Endothelial cell of umbilical vein (primary cell): ENCODE measurements around the gene JAML. TPM values are rescaled to one million over a fixed set of nuclear protein-coding genes. Genes with fewer than 3 reads are reported as not detected.

Experiments used
- BruUV-seq: library from RNA; stranded (reverse); fragments of 400-500 nt; replicated peaks from 2 replicates; lab custom pipeline; 2021; lab: Mats Ljungman, UMichigan
- CTCF ChIA-PET: fragments of 300-600, 350-600 bp; sonication (Branson Sonifier 250); formaldehyde crosslinking; loops from one replicate; lab custom pipeline; 2021; ENCODE audit warnings: antibody characterized with exemption, inconsistent platforms; lab: Charles Lee
- POLR2A ChIA-PET: fragments of 300-600, 350-600 bp; sonication (Branson Sonifier 250); formaldehyde crosslinking; loops from one replicate; lab custom pipeline; 2021; ENCODE audit warnings: antibody characterized with exemption, inconsistent platforms; lab: Charles Lee
- DNase-seq: peaks from one replicate; pipeline ENCODE4 v3.0.0-alpha.2; 2011; ENCODE audit warnings: low read depth, low spot score
- FAIRE-seq: peaks from 2 replicates; lab custom pipeline; 2011; peaks lifted over from hg19 to GRCh38; lab: Jason Lieb, UNC
- H2AFZ ChIP-seq: 2 replicates; pipeline ENCODE4 v1.6.0; 2012; ENCODE audit warnings: low read depth, low read length, control low read depth, inconsistent platforms
- H3K27ac ChIP-seq: 2 replicates; pipeline ENCODE4 v1.5.1; 2011; ENCODE audit warnings: low read depth, mild to moderate bottlenecking, control low read depth, low read length, moderate library complexity; ENCODE audit not compliant: insufficient read depth
- H3K27me3 ChIP-seq, 2 experiments: 2 replicates each; pipeline versions ENCODE4 v1.6.0 to v1.6.1; 2011; ENCODE audit warnings: low read length in 2 of 2, mixed read lengths in 1 of 2; ENCODE audit not compliant: control insufficient read depth in 2 of 2, insufficient read depth in 2 of 2
- H3K36me3 ChIP-seq, 2 experiments: 2 replicates in 1 of 2; 3 replicates in 1 of 2; pipeline ENCODE4 v1.5.1; 2011; ENCODE audit warnings: low read length in 2 of 2, mild to moderate bottlenecking in 1 of 2, moderate library complexity in 1 of 2; ENCODE audit not compliant: control insufficient read depth in 2 of 2, insufficient read depth in 2 of 2; ENCODE audit errors: extremely low read depth in 1 of 2
- H3K4me1 ChIP-seq: 3 replicates; pipeline ENCODE4 v1.5.1; 2011; ENCODE audit warnings: mild to moderate bottlenecking, low read length; ENCODE audit not compliant: control insufficient read depth, insufficient read depth; ENCODE audit errors: extremely low read depth
- H3K4me2 ChIP-seq: 2 replicates; pipeline ENCODE4 v1.6.1; 2011; ENCODE audit warnings: low read length, control low read depth, mixed read lengths; ENCODE audit not compliant: insufficient read depth
- H3K4me3 ChIP-seq, 3 experiments: fragments of 200-600 bp in 1 of 3; sonication (generic), shearing (Covaris generic) in 1 of 3; replicated peaks in 1 of 3; 2 replicates each; pipeline ENCODE4 v1.5.1; 2011 to 2016; ENCODE audit warnings: control low read depth in 3 of 3, low read length in 3 of 3, mild to moderate bottlenecking in 2 of 3, inconsistent platforms in 1 of 3, low read depth in 1 of 3, moderate library complexity in 1 of 3; ENCODE audit not compliant: insufficient read depth in 1 of 3
- H3K79me2 ChIP-seq: 2 replicates; pipeline ENCODE4 v1.6.0; 2012; ENCODE audit warnings: low read length, inconsistent platforms; ENCODE audit not compliant: control insufficient read depth, insufficient read depth
- H3K9ac ChIP-seq: replicated peaks from 2 replicates; pipeline ENCODE3; 2011; ENCODE audit warnings: low read length, control low read depth; ENCODE audit not compliant: insufficient read depth; ENCODE audit errors: extremely low read depth
- H3K9me1 ChIP-seq: replicated peaks from 3 replicates; pipeline ENCODE4 v1.6.0; 2011; ENCODE audit warnings: mild to moderate bottlenecking, low read length; ENCODE audit not compliant: control insufficient read depth, insufficient read depth; ENCODE audit errors: extremely low read depth
- H3K9me3 ChIP-seq: replicated peaks from 2 replicates; pipeline ENCODE4 v1.5.1; 2012; ENCODE audit warnings: low read length, inconsistent platforms; ENCODE audit not compliant: control insufficient read depth, insufficient read depth
- H4K20me1 ChIP-seq: replicated peaks from 2 replicates; pipeline ENCODE3; 2011; ENCODE audit warnings: mild to moderate bottlenecking, low read length; ENCODE audit not compliant: control insufficient read depth, insufficient read depth; ENCODE audit errors: extremely low read depth
- EZH2 ChIP-seq: IDR thresholded peaks from 2 replicates; pipeline ENCODE4 v1.6.1; 2012; ENCODE audit warnings: borderline replicate concordance, low read depth, mild to moderate bottlenecking, moderate library complexity, low read length, inconsistent platforms; ENCODE audit not compliant: severe bottlenecking
- FOS ChIP-seq: IDR thresholded peaks from 2 replicates; pipeline ENCODE4 v1.6.1; 2011; ENCODE audit warnings: mild to moderate bottlenecking, low read length, moderate library complexity, borderline replicate concordance; ENCODE audit not compliant: insufficient read depth
- GATA2 ChIP-seq: IDR thresholded peaks from 2 replicates; pipeline ENCODE4 v1.7.0; 2011; ENCODE audit warnings: low read depth, mild to moderate bottlenecking, moderate library complexity, mixed read lengths, low read length; ENCODE audit not compliant: insufficient read length, insufficient read depth
- JUN ChIP-seq: IDR thresholded peaks from 2 replicates; pipeline ENCODE4 v1.6.1; 2011; ENCODE audit warnings: borderline replicate concordance, low read depth; ENCODE audit not compliant: insufficient read length, insufficient read depth
- MYC ChIP-seq: IDR thresholded peaks from one replicate; pipeline ENCODE4 v1.6.1; 2011; ENCODE audit warnings: mild to moderate bottlenecking, low read depth, low read length
- POLR2A ChIP-seq: IDR thresholded peaks from 2 replicates; pipeline ENCODE4 v1.6.1; 2012; ENCODE audit warnings: low read depth, mild to moderate bottlenecking, control low read depth, low read length
- POLR2AphosphoS5 ChIP-seq: IDR thresholded peaks from 2 replicates; pipeline ENCODE4 v1.6.1; 2012; ENCODE audit warnings: low read depth, mild to moderate bottlenecking, control low read depth, low read length, moderate library complexity; ENCODE audit not compliant: insufficient read depth
- dilution Hi-C: fragments of 300-500 bp; cut with MboI; formaldehyde crosslinking; loops from one replicate; pipeline ENCODE4 v1.15.0; 2019; ENCODE audit warnings: low sequenced_read_pairs; ENCODE audit not compliant: extremely low pct_ligation_motif_present
- intact Hi-C: fragments of 100-400 bp; cut with micrococcal nuclease; formaldehyde crosslinking; loops from one replicate; pipeline ENCODE4 v1.10.0; 2022
- polyA plus RNA-seq, 4 experiments: library from polyadenylated mRNA; depleted of rRNA in 3 of 4; stranded (reverse) in 3 of 4; unstranded in 1 of 4; fragments of >200 nt; gene quantifications; 2 replicates each; pipeline versions ENCODE4 v1.2.1 to v1.2.3, GENCODE V29; 2011 to 2012; ENCODE audit warnings: missing spikeins in 1 of 4
- total RNA-seq: library from RNA; stranded (reverse); gene quantifications from 2 replicates; pipeline ENCODE4 v1.2.3, GENCODE V29; 2021
- TF ChIP-seq, protein P1 (sequence below): IDR thresholded peaks from 2 replicates; pipeline ENCODE4 v1.6.1; 2011; ENCODE audit not compliant: insufficient read depth, insufficient read length
- TF ChIP-seq, protein P2 (sequence below), 2 donors: IDR thresholded peaks; 1 replicate in 1 of 2; 2 replicates in 1 of 2; pipeline ENCODE4 v1.5.1; 2011; ENCODE audit warnings: low read length in 2 of 2, mild to moderate bottlenecking in 2 of 2, moderate library complexity in 2 of 2, control low read depth in 1 of 2, inconsistent platforms in 1 of 2, low read depth in 1 of 2; ENCODE audit not compliant: insufficient read depth in 1 of 2; ENCODE audit errors: extremely low read depth in 1 of 2

The JAML gene
- total and polyA plus RNA-seq, 2 donors (not counting 3 experiments of a cell fraction or from before 2014, with no cell fraction given), result 0.04 to 0.35 TPM

DNA sequence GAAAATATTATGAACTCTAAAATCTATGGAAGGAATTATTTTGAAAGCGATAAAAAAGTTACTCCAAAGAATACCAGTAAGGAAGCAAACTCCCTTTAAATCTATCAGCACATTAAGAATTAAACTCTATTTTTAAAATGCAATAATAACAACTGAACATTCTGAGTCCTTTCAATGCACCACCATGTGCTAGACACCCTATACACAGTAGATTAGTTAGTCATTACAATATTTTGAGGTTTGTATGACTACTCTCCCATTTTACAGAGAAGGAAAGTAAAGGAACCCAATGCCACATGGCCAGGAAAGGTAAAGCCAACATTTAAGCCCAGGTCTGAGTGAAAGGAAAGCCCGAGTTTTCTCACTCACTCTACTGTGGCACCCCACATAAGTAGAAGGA is 17.7 kb downstream of the JAML start:
- CTCF ChIA-PET, result interaction anchor here (4.8 kb wide), 1 partner anchor 9 kb away, joined by 37 read pairs; no protein-coding TSS in a partner anchor
- H2AFZ ChIP-seq, result no peak overlapping the region
- no peak overlapping the region for H3K9ac ChIP-seq
- H3K4me1 ChIP-seq, result peaks cover 15% of the 10 kb centered on the region
- POLR2A ChIA-PET, result no interaction called here
- H3K4me2 ChIP-seq, result peak overlapping the region; percentile 71
- no peaks in the 10 kb centered on the region for H3K9me3 ChIP-seq
- no peaks in the 10 kb centered on the region for H4K20me1 ChIP-seq
- no peaks in the 10 kb centered on the region for H3K9me1 ChIP-seq
- TF ChIP-seq MYC, result no peak
- intact Hi-C loops, result loop anchor here (2.0 kb wide), 2 partner anchors 22 to 58 kb away; partner anchors contain the start of gene MPZL2
- FAIRE-seq (no peak), DNase-seq (no peak)
- no peaks in the 10 kb centered on the region for H3K36me3 ChIP-seq
- H3K27ac ChIP-seq, result peak overlapping the region; percentile 19
- no peak overlapping the region for H3K4me3 ChIP-seq
- dilution Hi-C loops, result no loop called here
- H3K79me2 ChIP-seq, result no peaks in the 10 kb centered on the region
- no TSS peak for BruUV-seq
- peaks cover 8 to 10% of the 10 kb centered on the region in 2 experiments for H3K27me3 ChIP-seq

DNA sequence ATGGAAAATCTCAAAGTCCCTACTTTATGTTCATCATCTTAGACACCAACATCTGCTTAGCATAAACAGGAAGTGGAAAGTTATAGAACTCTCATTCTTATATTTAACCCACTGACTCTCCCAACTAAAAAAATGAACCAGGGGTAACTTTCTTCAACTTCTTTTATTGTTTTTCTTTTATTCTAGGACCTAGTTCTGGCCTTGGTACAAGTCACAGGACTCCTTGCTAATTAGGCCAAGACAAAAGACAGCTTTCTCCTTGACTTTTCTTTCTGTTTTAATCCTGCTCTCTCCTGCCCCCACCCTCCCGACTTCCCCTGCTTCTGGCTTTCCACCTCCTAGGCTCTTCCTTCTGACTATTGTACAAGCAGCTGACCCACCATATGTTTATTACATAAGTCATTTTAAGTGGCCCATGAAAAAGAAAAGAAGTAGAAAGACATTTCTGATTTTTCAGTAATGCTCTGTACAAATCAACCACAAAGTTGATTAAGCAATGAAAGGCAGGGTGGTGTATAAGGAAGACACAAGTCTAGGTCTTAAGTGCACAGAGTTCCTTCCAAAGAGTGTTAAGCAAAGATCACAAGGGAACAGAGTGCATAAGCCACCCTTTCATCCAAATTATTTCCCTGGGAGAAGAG is 18.3 kb downstream of the JAML start:
- H3K4me1 ChIP-seq, result peaks cover 15% of the 10 kb centered on the region
- peaks cover 2 to 7% of the 10 kb centered on the region in 2 experiments for H3K27me3 ChIP-seq
- H3K36me3 ChIP-seq, result no peaks in the 10 kb centered on the region
- no peak overlapping the region for H3K9ac ChIP-seq
- no peak overlapping the region for H3K4me3 ChIP-seq
- ChIA-PET POLR2A (no interaction called here), CTCF (interaction anchor here (4.8 kb wide), 1 partner anchor 8 kb away, joined by 37 read pairs; no protein-coding TSS in a partner anchor)
- BruUV-seq, result no TSS peak
- FAIRE-seq (peak; percentile 79), DNase-seq (peak; percentile 85)
- no peaks in the 10 kb centered on the region for H3K79me2 ChIP-seq
- H3K9me1 ChIP-seq, result no peaks in the 10 kb centered on the region
- peak overlapping the region; percentile 19 for H3K27ac ChIP-seq
- H2AFZ ChIP-seq, result no peak overlapping the region
- H3K9me3 ChIP-seq, result no peaks in the 10 kb centered on the region
- dilution Hi-C loops, result no loop called here
- intact Hi-C loops, result loop anchor here (1.0 to 2.0 kb wide), 3 partner anchors 22 to 58 kb away; partner anchors contain the start of gene MPZL2
- no peaks in the 10 kb centered on the region for H4K20me1 ChIP-seq
- TF ChIP-seq MYC (no peak), FOS (no peak), GATA2 (no peak), JUN (no peak), POLR2AphosphoS5 (no peak), POLR2A (no peak), EZH2 (no peak)
- TF ChIP-seq, protein P1, sequence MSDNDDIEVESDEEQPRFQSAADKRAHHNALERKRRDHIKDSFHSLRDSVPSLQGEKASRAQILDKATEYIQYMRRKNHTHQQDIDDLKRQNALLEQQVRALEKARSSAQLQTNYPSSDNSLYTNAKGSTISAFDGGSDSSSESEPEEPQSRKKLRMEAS, result no peak
- TF ChIP-seq, protein P2, sequence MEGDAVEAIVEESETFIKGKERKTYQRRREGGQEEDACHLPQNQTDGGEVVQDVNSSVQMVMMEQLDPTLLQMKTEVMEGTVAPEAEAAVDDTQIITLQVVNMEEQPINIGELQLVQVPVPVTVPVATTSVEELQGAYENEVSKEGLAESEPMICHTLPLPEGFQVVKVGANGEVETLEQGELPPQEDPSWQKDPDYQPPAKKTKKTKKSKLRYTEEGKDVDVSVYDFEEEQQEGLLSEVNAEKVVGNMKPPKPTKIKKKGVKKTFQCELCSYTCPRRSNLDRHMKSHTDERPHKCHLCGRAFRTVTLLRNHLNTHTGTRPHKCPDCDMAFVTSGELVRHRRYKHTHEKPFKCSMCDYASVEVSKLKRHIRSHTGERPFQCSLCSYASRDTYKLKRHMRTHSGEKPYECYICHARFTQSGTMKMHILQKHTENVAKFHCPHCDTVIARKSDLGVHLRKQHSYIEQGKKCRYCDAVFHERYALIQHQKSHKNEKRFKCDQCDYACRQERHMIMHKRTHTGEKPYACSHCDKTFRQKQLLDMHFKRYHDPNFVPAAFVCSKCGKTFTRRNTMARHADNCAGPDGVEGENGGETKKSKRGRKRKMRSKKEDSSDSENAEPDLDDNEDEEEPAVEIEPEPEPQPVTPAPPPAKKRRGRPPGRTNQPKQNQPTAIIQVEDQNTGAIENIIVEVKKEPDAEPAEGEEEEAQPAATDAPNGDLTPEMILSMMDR (IDR thresholded peaks at IDR 0.05; ENCODE audit: extremely low read depth in 1 of 2, insufficient read depth in 1 of 2, low read depth in 1 of 2, low read length in 2 of 2), result no peak
- H3K4me2 ChIP-seq, result peak overlapping the region; percentile 71
